GM23248 (cell line): ENCODE measurements around the gene CPB1. TPM values are rescaled to one million over a fixed set of nuclear protein-coding genes. Genes with fewer than 3 reads are reported as not detected.

Source experiments
- DNase-seq: peaks from one replicate; pipeline ENCODE4 v3.0.0-alpha.2; 2015
- H2AFZ ChIP-seq: fragments of 200-600 bp; sonication (generic); 2 replicates; pipeline ENCODE4 v1.6.1; 2016; ENCODE audit warnings: antibody characterized with exemption
- H3F3A ChIP-seq: fragments of 200-600 bp; sonication (generic); 2 replicates; pipeline ENCODE4 v1.6.1; 2016; ENCODE audit warnings: mild to moderate bottlenecking, antibody characterized with exemption, mixed run types; ENCODE audit not compliant: insufficient read depth
- H3K27ac ChIP-seq: fragments of 200-600 bp; sonication (generic); 2 replicates; pipeline ENCODE4 v1.5.1; 2016; ENCODE audit warnings: mild to moderate bottlenecking
- H3K27me3 ChIP-seq: fragments of 200-600 bp; sonication (generic); replicated peaks from 2 replicates; pipeline ENCODE4 v1.6.1; 2016; ENCODE audit warnings: mild to moderate bottlenecking; ENCODE audit not compliant: insufficient read depth
- H3K36me3 ChIP-seq: fragments of 200-600 bp; sonication (generic); 2 replicates; pipeline ENCODE4 v1.6.1; 2016; ENCODE audit warnings: low read depth, mild to moderate bottlenecking
- H3K4me1 ChIP-seq: fragments of 200-600 bp; sonication (generic); 2 replicates; pipeline ENCODE4 v1.6.1; 2016; ENCODE audit warnings: mild to moderate bottlenecking; ENCODE audit not compliant: insufficient read depth
- H3K4me2 ChIP-seq: fragments of 200-600 bp; sonication (generic); one replicate; pipeline ENCODE4 v1.6.1; 2016; ENCODE audit warnings: mild to moderate bottlenecking; ENCODE audit not compliant: unreplicated experiment
- H3K4me3 ChIP-seq: fragments of 200-600 bp; sonication (generic); 2 replicates; pipeline ENCODE4 v1.5.1; 2016; ENCODE audit warnings: mild to moderate bottlenecking
- H3K79me2 ChIP-seq: fragments of 200-600 bp; sonication (generic); 2 replicates; pipeline ENCODE4 v1.6.1; 2016; ENCODE audit warnings: mild to moderate bottlenecking; ENCODE audit not compliant: insufficient read depth
- H3K9ac ChIP-seq: fragments of 200-600 bp; sonication (generic); 2 replicates; pipeline ENCODE4 v1.6.1; 2016; ENCODE audit warnings: mild to moderate bottlenecking
- H3K9me2 ChIP-seq: fragments of 200-600 bp; sonication (generic); 2 replicates; pipeline ENCODE4 v1.6.1; 2016; ENCODE audit warnings: mixed run types, mild to moderate bottlenecking, moderate library complexity; ENCODE audit not compliant: insufficient read depth
- H3K9me3 ChIP-seq: fragments of 200-600 bp; sonication (generic); one replicate; pipeline ENCODE4 v1.6.1; 2017; ENCODE audit warnings: low read depth
- H4K20me1 ChIP-seq: fragments of 200-600 bp; sonication (generic); 2 replicates; pipeline ENCODE4 v1.6.0; 2016; ENCODE audit not compliant: insufficient read depth
- EZH2 ChIP-seq: fragments of 200-600 bp; sonication (generic); IDR thresholded peaks from 2 replicates; pipeline ENCODE4 v1.6.1; 2018; ENCODE audit warnings: antibody characterized with exemption, mild to moderate bottlenecking; ENCODE audit not compliant: insufficient read depth, poor library complexity, severe bottlenecking
- EZH2phosphoT487 ChIP-seq: fragments of 200-600 bp; sonication (generic); IDR thresholded peaks from 2 replicates; pipeline ENCODE4 v1.6.1; 2018; ENCODE audit warnings: antibody characterized with exemption, moderate library complexity, mild to moderate bottlenecking, low read depth; ENCODE audit not compliant: insufficient read depth
- WGBS, 2 experiments: methylation state at CpG; one replicate each; pipeline ENCODE4 v1.1.6; 2015 to 2017; ENCODE audit warnings: low lambda C conversion rate in 2 of 2, low coverage in 1 of 2; ENCODE audit errors: missing lambda C conversion rate in 2 of 2; 5-methylcytosine and 5-hydroxymethylcytosine counted together
- in situ Hi-C: fragments of 300-500 bp; cut with MboI; formaldehyde crosslinking; loops from 2 replicates; pipeline ENCODE4 v1.15.0; 2020
- polyA plus RNA-seq: library from polyadenylated mRNA; unstranded; fragments of >200 nt; fragmentation: Nextera tagmentation; extraction: Ambion mirVana; gene quantifications from 2 replicates; pipeline ENCODE4 v1.2.1, GENCODE V29; 2016
- total RNA-seq: library from RNA; depleted of rRNA; stranded (reverse); fragments of >200 nt; shearing (Covaris generic); gene quantifications from 2 replicates; pipeline ENCODE4 v1.2.3, GENCODE V29; 2014

Gene CPB1
- total and polyA plus RNA-seq, 2 experiments from 2014 or later, result not detected

- H3K9me2 ChIP-seq, result no peaks in the 10 kb centered on the region
- no peak for TF ChIP-seq EZH2
- no peak for TF ChIP-seq EZH2phosphoT487
- H3K36me3 ChIP-seq, result no peaks in the 10 kb centered on the region
- H3K4me2 ChIP-seq, result no peak overlapping the region
- no peaks in the 10 kb centered on the region for H3K9me3 ChIP-seq
- whole genome bisulfite sequencing, 2 experiments, result 62 to 64% methylated on average over 11 of the region's 11 CpGs
- in situ Hi-C loops, result no loop called here
- H2AFZ ChIP-seq, result no peak overlapping the region
- H4K20me1 ChIP-seq, result no peaks in the 10 kb centered on the region; the same call in 1 of the 2 replicates
- no peaks in the 10 kb centered on the region for H3K27me3 ChIP-seq
- H3K4me1 ChIP-seq, result no peaks in the 10 kb centered on the region
- DNase-seq, result no peak
- H3F3A ChIP-seq, result no peaks in the 10 kb centered on the region
- H3K27ac ChIP-seq, result no peak overlapping the region
- no peak overlapping the region for H3K4me3 ChIP-seq
- no peaks in the 10 kb centered on the region for H3K79me2 ChIP-seq
- no peak overlapping the region for H3K9ac ChIP-seq
Observed at GRCh38 chr3:148815316-148816110, 12.1 kb upstream of the CPB1 start.

- Histone ChIP-seq H3K9ac (no peak overlapping the region), H4K20me1 (no peaks in the 10 kb centered on the region; the same call in 1 of the 2 replicates), H3K27me3 (no peaks in the 10 kb centered on the region), H3F3A (no peaks in the 10 kb centered on the region), H3K9me3 (no peaks in the 10 kb centered on the region), H2AFZ (no peak overlapping the region), H3K36me3 (no peaks in the 10 kb centered on the region), H3K79me2 (no peaks in the 10 kb centered on the region), H3K4me3 (no peak overlapping the region), H3K27ac (no peak overlapping the region), H3K4me2 (no peak overlapping the region), H3K4me1 (no peaks in the 10 kb centered on the region), H3K9me2 (no peaks in the 10 kb centered on the region)
- WGBS, 2 experiments, result 78% methylated on average over 2 of the region's 2 CpGs
- DNase-seq, result no peak
- no peak for TF ChIP-seq EZH2phosphoT487
- no peak for TF ChIP-seq EZH2
- in situ Hi-C loops, result no loop called here
Observed at GRCh38 chr3:148816427-148816826, 11.2 kb upstream of the CPB1 start.

DNA sequence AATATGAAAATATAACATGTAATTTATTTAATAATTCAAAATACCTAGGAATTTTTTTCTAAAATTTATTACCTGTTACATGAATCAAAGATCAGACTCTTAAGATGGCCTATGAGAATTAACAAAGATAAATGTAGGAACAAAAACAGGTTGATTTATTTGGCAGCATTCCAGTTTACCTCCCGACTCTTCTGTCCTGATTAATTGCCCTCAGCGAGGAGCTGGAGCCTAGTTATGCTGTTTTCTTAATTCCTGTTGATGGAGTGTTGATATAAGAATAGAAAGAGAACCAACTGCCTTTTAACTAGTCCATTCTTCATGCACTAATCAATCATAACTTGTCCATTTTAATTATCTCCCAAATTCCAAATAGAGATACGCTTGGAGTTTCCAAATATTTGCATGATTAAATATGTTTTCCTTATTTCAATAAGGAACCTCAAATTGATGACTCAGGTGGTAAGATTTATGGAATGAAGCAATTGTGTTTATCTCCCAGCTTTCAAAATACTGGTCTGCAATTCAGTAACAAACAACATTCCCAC is 10.6 kb upstream of the CPB1 start:
- H2AFZ ChIP-seq, result no peak overlapping the region
- H3K27ac ChIP-seq, result no peak overlapping the region
- H3K4me1 ChIP-seq, result no peaks in the 10 kb centered on the region
- no peaks in the 10 kb centered on the region for H3K36me3 ChIP-seq
- H3K4me3 ChIP-seq, result no peak overlapping the region
- H3K4me2 ChIP-seq, result no peak overlapping the region
- no peaks in the 10 kb centered on the region; the same call in 1 of the 2 replicates for H4K20me1 ChIP-seq
- no peak overlapping the region for H3K9ac ChIP-seq
- H3K27me3 ChIP-seq, result no peaks in the 10 kb centered on the region
- H3K79me2 ChIP-seq, result no peaks in the 10 kb centered on the region
- H3F3A ChIP-seq, result no peaks in the 10 kb centered on the region
- 37 to 44% methylated on average over 3 of the region's 3 CpGs for WGBS, 2 experiments
- TF ChIP-seq EZH2phosphoT487 (no peak), EZH2 (no peak)
- no peaks in the 10 kb centered on the region for H3K9me3 ChIP-seq
- in situ Hi-C loops, result no loop called here
- H3K9me2 ChIP-seq, result no peaks in the 10 kb centered on the region
- no peak for DNase-seq

DNA sequence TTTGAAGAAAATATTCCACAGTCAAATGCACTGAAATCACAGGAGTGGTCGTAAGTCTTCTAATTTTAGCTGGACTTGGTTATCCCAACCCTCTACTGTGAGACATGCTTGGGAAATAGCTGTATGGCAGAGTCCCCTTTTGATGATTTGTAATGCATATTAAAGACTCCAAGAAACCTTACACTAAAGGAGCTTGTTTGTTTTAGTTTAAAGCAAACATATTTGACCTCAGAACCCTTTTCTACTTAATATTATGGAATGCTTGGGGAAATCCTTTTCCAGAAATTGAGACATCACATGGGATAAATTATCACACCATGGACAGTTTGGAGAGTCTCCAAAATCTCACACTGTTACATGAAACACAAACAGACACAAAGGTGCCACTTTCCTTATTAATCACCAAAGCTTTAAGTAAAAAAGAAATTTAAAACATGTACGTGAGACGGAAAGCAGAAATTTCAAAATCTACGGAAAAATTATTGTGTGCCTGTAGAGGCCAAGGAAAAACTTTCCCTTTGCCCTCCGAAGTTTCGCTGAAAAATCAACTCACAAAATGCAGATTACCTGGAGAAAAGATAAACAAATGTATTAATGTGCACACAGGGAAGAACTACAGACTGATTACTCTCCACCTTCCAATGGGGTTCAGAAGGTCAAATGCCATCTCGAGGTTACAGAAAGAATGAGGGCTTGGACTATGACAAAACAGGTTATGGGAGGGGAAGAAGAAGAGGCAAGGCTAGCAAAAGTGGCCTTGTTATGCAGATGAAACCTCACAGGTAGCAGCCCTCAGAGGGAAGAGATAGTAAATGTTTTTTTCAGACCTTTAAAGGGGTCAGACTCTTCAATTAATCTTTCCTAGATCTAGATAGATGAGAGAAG is 7.0 kb upstream of the CPB1 start:
- in situ Hi-C loops, result no loop called here
- Histone ChIP-seq H3K9me2 (no peaks in the 10 kb centered on the region), H3K27me3 (no peaks in the 10 kb centered on the region), H4K20me1 (no peaks in the 10 kb centered on the region), H3K4me2 (no peak overlapping the region), H3K79me2 (no peaks in the 10 kb centered on the region), H3K36me3 (no peaks in the 10 kb centered on the region), H2AFZ (no peak overlapping the region), H3K9me3 (no peaks in the 10 kb centered on the region), H3K27ac (no peak overlapping the region), H3K4me3 (no peak overlapping the region), H3K4me1 (no peaks in the 10 kb centered on the region), H3F3A (no peaks in the 10 kb centered on the region), H3K9ac (no peak overlapping the region)
- WGBS, 2 experiments, result 65 to 67% methylated on average over 7 of the region's 7 CpGs
- TF ChIP-seq EZH2phosphoT487 (no peak), EZH2 (no peak)
- DNase-seq, result no peak
